Measurements from ENCODE around the gene SPATA17. TPM values are rescaled to one million over a fixed set of nuclear protein-coding genes. Genes with fewer than 3 reads are reported as not detected.

Gene SPATA17
- total and polyA plus RNA-seq, 2 donors (not counting 3 experiments of a cell fraction or from before 2014, with no cell fraction given) = not detected

DNA sequence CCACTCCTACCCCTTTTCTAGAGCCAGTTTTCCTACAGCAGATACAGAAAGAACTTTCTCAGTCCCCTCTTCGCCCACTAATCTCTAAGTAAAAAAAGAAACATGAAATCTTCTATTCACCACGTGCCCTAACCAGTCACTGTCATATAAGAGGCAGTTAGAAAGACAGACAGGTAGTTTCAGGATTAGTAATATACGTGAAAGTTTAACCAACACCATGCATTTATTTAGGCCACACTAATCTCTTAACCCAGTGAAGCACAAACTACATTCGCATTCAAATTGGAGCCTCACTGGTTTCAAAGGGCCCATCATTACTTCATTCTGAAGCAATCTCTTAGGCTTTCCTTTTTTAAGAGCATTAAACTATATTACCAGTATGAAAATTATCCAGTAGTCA, 10.3 kb upstream of the SPATA17 start:
- POLR2A ChIA-PET = no interaction called here
- Histone ChIP-seq H3K9me1 (replicated peaks; ENCODE audit: control insufficient read depth, extremely low read depth, insufficient read depth, low read length) (no peaks in the 10 kb centered on the region), H3K27ac (ENCODE audit: insufficient read depth, low read depth, low read length) (no peak overlapping the region), H3K4me1 (ENCODE audit: control insufficient read depth, extremely low read depth, insufficient read depth, low read length) (no peaks in the 10 kb centered on the region), H4K20me1 (replicated peaks; ENCODE audit: control insufficient read depth, extremely low read depth, insufficient read depth, low read length) (no peaks in the 10 kb centered on the region), H3K9me3 (replicated peaks; ENCODE audit: control insufficient read depth, insufficient read depth, low read length) (no peaks in the 10 kb centered on the region), H3K36me3 (ENCODE audit: control insufficient read depth in 2 of 2, extremely low read depth in 1 of 2, insufficient read depth in 2 of 2, low read length in 2 of 2) (peaks cover 0 to 4% of the 10 kb centered on the region in 2 experiments), H3K4me3 (replicated peaks in 1 of 3; ENCODE audit: insufficient read depth in 1 of 3, low read depth in 1 of 3, low read length in 3 of 3) (no peak overlapping the region), H3K79me2 (ENCODE audit: control insufficient read depth, insufficient read depth, low read length) (peaks cover 40% of the 10 kb centered on the region), H3K4me2 (ENCODE audit: insufficient read depth, low read length) (no peak overlapping the region), H3K27me3 (ENCODE audit: control insufficient read depth in 2 of 2, insufficient read depth in 2 of 2, low read length in 2 of 2) (no peaks in the 10 kb centered on the region), H2AFZ (ENCODE audit: low read depth, low read length) (no peak overlapping the region), H3K9ac (replicated peaks; ENCODE audit: extremely low read depth, insufficient read depth, low read length) (no peak overlapping the region)
- FAIRE-seq = no peak
- dilution Hi-C loops (cut with MboI; ENCODE audit: extremely low pct_ligation_motif_present, low sequenced_read_pairs) = no loop called here
- intact Hi-C loops (cut with micrococcal nuclease) = no loop called here
- CTCF ChIA-PET = interaction anchor here (1.9 kb wide), 1 partner anchor 9 kb away, joined by 5 read pairs; no protein-coding TSS in a partner anchor
- DNase-seq (ENCODE audit: low read depth, low spot score) = no peak
- no peak for TF ChIP-seq JUN (IDR thresholded peaks at IDR 0.05; ENCODE audit: borderline replicate concordance, insufficient read depth, insufficient read length, low read depth)
- no peak for TF ChIP-seq FOS (IDR thresholded peaks at IDR 0.05; ENCODE audit: borderline replicate concordance, insufficient read depth, low read length)
- TF ChIP-seq, protein P1, sequence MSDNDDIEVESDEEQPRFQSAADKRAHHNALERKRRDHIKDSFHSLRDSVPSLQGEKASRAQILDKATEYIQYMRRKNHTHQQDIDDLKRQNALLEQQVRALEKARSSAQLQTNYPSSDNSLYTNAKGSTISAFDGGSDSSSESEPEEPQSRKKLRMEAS (IDR thresholded peaks at IDR 0.05; ENCODE audit: insufficient read depth, insufficient read length) = no peak
- no peak for TF ChIP-seq POLR2A (IDR thresholded peaks at IDR 0.05; ENCODE audit: low read depth, low read length)
- TF ChIP-seq EZH2 (IDR thresholded peaks at IDR 0.05; ENCODE audit: borderline replicate concordance, low read depth, low read length, severe bottlenecking) = no peak
- no peak for TF ChIP-seq GATA2 (IDR thresholded peaks at IDR 0.05; ENCODE audit: insufficient read depth, insufficient read length, low read depth, low read length)
- no TSS peak for BruUV-seq (replicated peaks)

DNA sequence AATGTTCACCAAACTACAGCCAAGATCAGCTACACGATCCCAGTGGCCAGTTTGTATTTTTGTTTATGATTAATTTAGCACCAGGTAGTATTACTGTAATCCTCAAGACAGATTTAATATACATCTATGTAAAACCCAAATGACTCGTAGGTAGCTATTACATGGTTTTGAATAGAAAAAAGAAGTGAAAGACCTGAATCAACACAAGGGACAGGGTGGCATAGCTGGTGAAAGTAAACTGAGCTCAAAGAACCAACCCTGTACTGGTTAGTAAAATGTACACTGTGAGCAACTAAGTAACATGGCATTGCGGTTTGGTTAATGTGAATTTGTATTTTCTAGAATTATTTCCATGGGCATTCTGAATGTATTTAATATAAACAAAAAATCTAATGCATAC, 9.1 kb upstream of the SPATA17 start:
- Histone ChIP-seq H3K36me3 (ENCODE audit: control insufficient read depth in 2 of 2, extremely low read depth in 1 of 2, insufficient read depth in 2 of 2, low read length in 2 of 2) (peaks cover 0 to 4% of the 10 kb centered on the region in 2 experiments), H4K20me1 (replicated peaks; ENCODE audit: control insufficient read depth, extremely low read depth, insufficient read depth, low read length) (no peaks in the 10 kb centered on the region), H3K4me1 (ENCODE audit: control insufficient read depth, extremely low read depth, insufficient read depth, low read length) (no peaks in the 10 kb centered on the region), H3K27ac (ENCODE audit: insufficient read depth, low read depth, low read length) (no peak overlapping the region), H3K27me3 (ENCODE audit: control insufficient read depth in 2 of 2, insufficient read depth in 2 of 2, low read length in 2 of 2) (no peaks in the 10 kb centered on the region), H3K9ac (replicated peaks; ENCODE audit: extremely low read depth, insufficient read depth, low read length) (no peak overlapping the region), H3K79me2 (ENCODE audit: control insufficient read depth, insufficient read depth, low read length) (peaks cover 40% of the 10 kb centered on the region), H3K4me2 (ENCODE audit: insufficient read depth, low read length) (no peak overlapping the region), H3K4me3 (replicated peaks in 1 of 3; ENCODE audit: insufficient read depth in 1 of 3, low read depth in 1 of 3, low read length in 3 of 3) (no peak overlapping the region), H3K9me3 (replicated peaks; ENCODE audit: control insufficient read depth, insufficient read depth, low read length) (no peaks in the 10 kb centered on the region), H3K9me1 (replicated peaks; ENCODE audit: control insufficient read depth, extremely low read depth, insufficient read depth, low read length) (no peaks in the 10 kb centered on the region), H2AFZ (ENCODE audit: low read depth, low read length) (no peak overlapping the region)
- POLR2A ChIA-PET = no interaction called here
- intact Hi-C loops (cut with micrococcal nuclease) (no loop called here), dilution Hi-C loops (cut with MboI; ENCODE audit: extremely low pct_ligation_motif_present, low sequenced_read_pairs) (no loop called here)
- CTCF ChIA-PET = interaction anchor here (1.0 to 1.9 kb wide), 3 partner anchors 8 to 10 kb away, joined by 3 to 5 read pairs (median 3); partner anchors contain the start of genes GPATCH2 and SPATA17
- no TSS peak for BruUV-seq (replicated peaks)
- DNase-seq (ENCODE audit: low read depth, low spot score) = no peak
- FAIRE-seq = no peak
- TF ChIP-seq, protein P1 (IDR thresholded peaks at IDR 0.05; ENCODE audit: insufficient read depth, insufficient read length) = no peak
- TF ChIP-seq MYC (IDR thresholded peaks at IDR 0.05; ENCODE audit: low read depth, low read length) (no peak), JUN (IDR thresholded peaks at IDR 0.05; ENCODE audit: borderline replicate concordance, insufficient read depth, insufficient read length, low read depth) (no peak), GATA2 (IDR thresholded peaks at IDR 0.05; ENCODE audit: insufficient read depth, insufficient read length, low read depth, low read length) (no peak), POLR2A (IDR thresholded peaks at IDR 0.05; ENCODE audit: low read depth, low read length) (no peak)
